HepG2 (cell line): ENCODE measurements around the gene FXR2. TPM values are rescaled to one million over a fixed set of nuclear protein-coding genes. Genes with fewer than 3 reads are reported as not detected.

Source experiments
- DZIP1 ChIP-seq: sonication (generic); formaldehyde crosslinking; IDR thresholded peaks from 2 replicates; pipeline ENCODE4 v1.5.0; 2020; ENCODE audit warnings: mild to moderate bottlenecking, missing genetic modification reagents
- E2F1 ChIP-seq: sonication (generic); formaldehyde crosslinking; IDR thresholded peaks from 2 replicates; pipeline ENCODE4 v1.5.0; 2020; ENCODE audit warnings: missing genetic modification reagents
- EP300 ChIP-seq, 3 experiments: sonication (generic) in 1 of 3; formaldehyde crosslinking in 1 of 3; IDR thresholded peaks; 2 replicates each; pipeline versions ENCODE4 v1.5.1 to v1.6.1; 2011 to 2020; ENCODE audit warnings: low read depth in 2 of 3, low read length in 2 of 3, borderline replicate concordance in 1 of 3, improper control_type of control experiment in 1 of 3, mild to moderate bottlenecking in 1 of 3, missing genetic modification reagents in 1 of 3, moderate library complexity in 1 of 3
- NFRKB ChIP-seq: fragments of 450-650 bp; IDR thresholded peaks from 2 replicates; pipeline ENCODE4 v1.6.1; 2017
- PBX3 ChIP-seq: sonication (generic); formaldehyde crosslinking; IDR thresholded peaks from 2 replicates; pipeline ENCODE4 v1.8.1; 2023; ENCODE audit warnings: missing genetic modification reagents, inconsistent platforms, borderline replicate concordance
- PHF20 ChIP-seq: sonication (generic); formaldehyde crosslinking; IDR thresholded peaks from 2 replicates; pipeline ENCODE4 v1.5.0; 2020; ENCODE audit warnings: mild to moderate bottlenecking, missing genetic modification reagents
- SRSF1 ChIP-seq: fragments of 200-400 bp; formaldehyde crosslinking; optimal IDR thresholded peaks from 2 replicates; pipeline ENCODE3; 2017; ENCODE audit warnings: mild to moderate bottlenecking, low read depth, low read length, moderate library complexity
- SRY ChIP-seq: sonication (generic); formaldehyde crosslinking; IDR thresholded peaks from 2 replicates; pipeline ENCODE4 v1.8.0; 2022; ENCODE audit warnings: mild to moderate bottlenecking, missing genetic modification reagents
- SYNCRIP ChIP-seq: fragments of 200-400 bp; formaldehyde crosslinking; IDR thresholded peaks from 2 replicates; pipeline ENCODE4 v1.6.1; 2018; ENCODE audit warnings: mild to moderate bottlenecking, low read depth, low read length; ENCODE audit not compliant: insufficient read depth
- TBX2 ChIP-seq: sonication (generic); formaldehyde crosslinking; IDR thresholded peaks from 2 replicates; pipeline ENCODE4 v1.5.0; 2020; ENCODE audit warnings: missing genetic modification reagents, mild to moderate bottlenecking, borderline replicate concordance
- ZNF160 ChIP-seq: sonication (generic); formaldehyde crosslinking; IDR thresholded peaks from 2 replicates; pipeline ENCODE4 v1.8.0; 2022; ENCODE audit warnings: mild to moderate bottlenecking, inconsistent platforms, missing genetic modification reagents
- ZNF3 ChIP-seq: IDR thresholded peaks from 2 replicates; pipeline ENCODE4 v1.7.0; 2017; ENCODE audit warnings: inconsistent platforms
- ZNF510 ChIP-seq: sonication (generic); formaldehyde crosslinking; IDR thresholded peaks from 2 replicates; pipeline ENCODE4 v1.4.0; 2020; ENCODE audit warnings: low read depth, mild to moderate bottlenecking, missing genetic modification reagents
- ZNF615 ChIP-seq: sonication (generic); formaldehyde crosslinking; IDR thresholded peaks from 2 replicates; pipeline ENCODE4 v1.5.0; 2020; ENCODE audit warnings: mild to moderate bottlenecking, missing genetic modification reagents, borderline replicate concordance
- ZNF646 ChIP-seq: sonication (generic); formaldehyde crosslinking; IDR thresholded peaks from 2 replicates; pipeline ENCODE4 v1.9.0; 2021; ENCODE audit warnings: mild to moderate bottlenecking, missing genetic modification reagents
- ZNF841 ChIP-seq: sonication (generic); formaldehyde crosslinking; IDR thresholded peaks from 2 replicates; pipeline ENCODE4 v1.8.1; 2023; ENCODE audit warnings: missing genetic modification reagents, borderline replicate concordance
- polyA plus RNA-seq, 8 experiments: library from polyadenylated mRNA; depleted of rRNA in 3 of 8; stranded (reverse) in 7 of 8; unstranded in 1 of 8; fragments of >200 nt; fragmentation: Illumina TruSeq in 4 of 8; extraction: Trizol in 4 of 8; gene quantifications; 2 replicates each; pipeline versions ENCODE4 v1.2.1 to v1.2.3, GENCODE V29; 2011 to 2016; ENCODE audit warnings: low read depth in 4 of 8, missing spikeins in 1 of 8, mixed read lengths in 1 of 8; ENCODE audit not compliant: insufficient read depth in 1 of 8
- total RNA-seq, 5 experiments: library from RNA; depleted of rRNA; stranded (reverse); fragments of >200 nt; fragmentation: Illumina TruSeq; extraction: Trizol; gene quantifications; 2 replicates each; pipeline ENCODE4 v1.2.3, GENCODE V29; 2016; ENCODE audit warnings: low read depth in 1 of 5

Gene FXR2
- total and polyA plus RNA-seq, 2 of the 13 experiments (the other 11 are each of a cell fraction or from before 2014, with no cell fraction given): 20.9 to 24.4 TPM

- no peak for TF ChIP-seq ZNF646 (CRISPR knock-in tag)
- TF ChIP-seq TBX2: peak; percentile 75
- TF ChIP-seq ZNF510: 0 out of 2 replicates have a peak, but pooled peaks have one; percentile 35
- no peak for TF ChIP-seq ZNF841 (CRISPR knock-in tag)
- no peak for TF ChIP-seq ZNF3
- no peak for TF ChIP-seq SYNCRIP
- TF ChIP-seq E2F1 (CRISPR knock-in tag): peak; percentile 96
- TF ChIP-seq DZIP1 (CRISPR knock-in tag): no peak
- no peak; the same call in none of the 2 replicates for TF ChIP-seq ZNF160 (CRISPR knock-in tag)
- no peak; the same call in 1 of the 2 replicates for TF ChIP-seq ZNF615 (CRISPR knock-in tag)
- TF ChIP-seq PHF20: peak; percentile 88
- no peak for TF ChIP-seq SRY (CRISPR knock-in tag)
- TF ChIP-seq EP300 (IDR thresholded peaks at IDR 0.05; ENCODE audit: low read depth in 2 of 2, low read length in 2 of 2): 0 out of 4 replicates have a peak, but pooled peaks of 1 of the 2 experiments have one; percentile 18
- TF ChIP-seq EP300 (CRISPR knock-in tag; IDR thresholded peaks at IDR 0.05; ENCODE audit: borderline replicate concordance): peak; percentile 8; the same call in 1 of the 2 replicates
- peak; percentile 58 for TF ChIP-seq SRSF1
- 0 out of 2 replicates have a peak, but pooled peaks have one; percentile 72 for TF ChIP-seq PBX3
- TF ChIP-seq NFRKB: peak; percentile 98
Measured at GRCh38 chr17:7583253-7584109, 31.2 kb downstream of the FXR2 start, which contains the start of gene MPDU1 (continued).
